NCI-H345 (cell line): ENCODE measurements around the gene GNG10.
"Not testable (repeated sequence)": the region's sequence is repeated elsewhere in the genome, so short reads cannot be mapped to it uniquely, and the experiment has no call there.

Experiments used
- DNase-seq: peaks from one replicate; lab custom pipeline; 2025; lab: John Stamatoyannopoulos, UW

The GNG10 gene

GRCh38 chr9:111661150-111661801 is at the start of gene GNG10:
Gene GNG10 (plus strand): TSS chr9:111661605. CDS start chr9:111661635, 30 bp downstream.
- peak; percentile 77 for DNase-seq

- DNase-seq, result no peak
Measured at GRCh38 chr9:111613436-111614040, 47.9 kb upstream of the GNG10 start.

- DNase-seq, result no peak
Measured at GRCh38 chr9:111615928-111616327, 45.5 kb upstream of the GNG10 start.

DNA sequence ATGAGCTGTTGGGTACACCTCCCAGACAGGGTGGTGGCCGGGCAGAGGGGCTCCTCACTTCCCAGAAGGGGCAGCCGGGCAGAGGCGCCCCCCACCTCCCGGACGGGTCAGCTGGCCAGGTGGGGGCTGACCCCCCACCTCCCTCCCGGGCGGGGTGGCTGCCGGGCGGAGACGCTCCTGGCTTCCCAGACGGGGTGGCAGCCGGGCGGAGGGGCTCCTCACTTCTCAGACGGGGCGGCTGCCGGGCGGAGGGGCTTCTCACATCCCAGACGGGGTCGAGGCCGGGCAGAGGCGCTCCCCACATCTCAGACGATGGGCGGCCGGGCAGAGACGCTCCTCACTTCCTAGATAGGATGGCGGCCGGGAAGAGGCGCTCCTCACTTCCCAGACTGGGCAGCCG is 44.1 kb upstream of the GNG10 start:
- not testable (repeated sequence) for DNase-seq

GRCh38 chr9:111621895-111622480 is 39.4 kb upstream of the GNG10 start:
- DNase-seq, result no peak

DNA sequence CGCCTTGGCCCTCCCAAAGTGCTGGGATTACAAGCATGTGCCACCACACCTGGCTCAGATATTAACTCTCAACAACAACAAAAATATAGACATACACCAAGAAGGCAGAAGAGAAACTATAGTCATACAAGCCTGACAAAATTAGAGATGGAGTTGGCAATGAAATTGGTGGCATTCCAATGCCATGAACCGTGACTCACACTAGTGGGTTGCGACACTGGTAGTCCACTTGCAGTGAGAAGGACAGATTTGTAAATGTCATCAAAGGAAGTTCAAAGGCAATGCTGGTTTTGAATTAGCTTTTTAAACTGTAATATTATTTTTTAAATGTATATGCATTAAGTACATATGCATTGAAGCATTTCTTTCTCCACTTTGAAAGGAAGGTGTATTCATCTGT is 38.8 kb upstream of the GNG10 start:
- no peak for DNase-seq

DNA sequence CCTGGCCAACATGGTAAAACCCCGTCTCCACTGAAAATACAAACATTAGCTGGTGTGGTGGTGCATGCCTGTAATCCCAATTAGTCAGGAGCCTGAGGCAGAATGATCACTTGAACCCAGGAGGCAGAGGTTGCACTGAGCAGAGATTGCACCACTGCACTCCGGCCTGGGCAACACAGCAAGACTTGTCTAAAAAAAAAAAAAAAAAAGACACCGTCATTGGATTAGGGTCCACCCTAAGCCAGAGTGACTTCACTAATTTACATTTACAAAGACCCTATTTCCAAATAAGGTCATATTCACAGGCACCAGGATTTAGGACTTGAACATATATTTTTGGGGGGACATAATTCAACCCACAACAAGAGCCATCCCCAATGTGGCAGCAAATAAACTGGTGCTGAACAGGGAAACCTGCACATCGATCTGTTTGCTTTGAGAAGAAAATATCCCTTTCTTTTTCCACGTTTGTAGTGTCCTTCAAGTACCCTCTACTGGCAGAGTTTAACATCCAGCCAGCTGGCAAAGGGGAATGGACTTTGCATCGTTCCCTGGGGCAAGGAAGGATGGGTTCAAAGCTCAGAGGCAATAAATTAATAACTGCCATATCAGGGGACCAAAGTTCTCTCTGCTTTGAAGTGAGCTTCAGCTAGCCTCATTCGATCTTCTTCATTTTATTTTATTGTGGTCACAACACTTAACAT is 34.0 kb upstream of the GNG10 start:
- DNase-seq, result no peak

- no peak for DNase-seq
Measured at GRCh38 chr9:111628411-111628810, 33.0 kb upstream of the GNG10 start.

- peak; percentile 44 for DNase-seq
Measured at GRCh38 chr9:111630182-111630963, 31.0 kb upstream of the GNG10 start.

DNA sequence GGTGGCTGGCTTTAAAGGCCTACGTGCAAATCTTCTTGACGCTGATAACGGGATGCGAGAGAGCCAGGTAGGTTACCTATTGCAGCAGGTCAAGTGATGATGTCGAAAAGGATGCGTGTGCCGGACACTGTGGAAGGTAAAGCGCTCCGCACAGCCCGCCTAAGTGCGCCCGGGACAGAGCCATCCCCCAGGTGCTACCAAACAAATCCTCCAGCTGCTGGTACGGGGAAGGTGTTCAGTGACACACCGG is 30.5 kb upstream of the GNG10 start:
- no peak for DNase-seq

- DNase-seq, result peak; percentile 99
Measured at GRCh38 chr9:111631214-111631971, 30.0 kb upstream of the GNG10 start, which contains the start of gene DNAJC25. Gene DNAJC25 (plus strand): TSS chr9:111631334. CDS start chr9:111631408, 74 bp downstream.

DNA sequence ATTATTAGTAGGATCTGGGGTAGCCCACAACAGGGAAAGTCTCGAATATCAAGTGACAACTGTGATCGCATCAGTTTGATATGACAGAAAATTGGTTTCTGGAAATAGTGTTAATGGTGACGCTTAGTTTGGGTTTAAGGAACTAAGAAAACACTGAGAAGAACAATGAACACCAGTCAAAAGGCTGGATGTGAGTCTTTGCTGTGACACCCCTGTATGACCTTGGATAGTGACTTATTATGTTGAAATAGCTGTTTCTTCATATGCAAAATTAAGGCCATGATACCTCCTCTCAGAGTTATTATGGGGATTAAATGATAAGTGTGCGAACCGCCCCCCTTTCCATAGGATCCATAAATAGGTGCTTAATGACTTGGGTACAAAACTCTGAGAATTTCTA is 29.3 kb upstream of the GNG10 start:
- DNase-seq, result no peak

DNA sequence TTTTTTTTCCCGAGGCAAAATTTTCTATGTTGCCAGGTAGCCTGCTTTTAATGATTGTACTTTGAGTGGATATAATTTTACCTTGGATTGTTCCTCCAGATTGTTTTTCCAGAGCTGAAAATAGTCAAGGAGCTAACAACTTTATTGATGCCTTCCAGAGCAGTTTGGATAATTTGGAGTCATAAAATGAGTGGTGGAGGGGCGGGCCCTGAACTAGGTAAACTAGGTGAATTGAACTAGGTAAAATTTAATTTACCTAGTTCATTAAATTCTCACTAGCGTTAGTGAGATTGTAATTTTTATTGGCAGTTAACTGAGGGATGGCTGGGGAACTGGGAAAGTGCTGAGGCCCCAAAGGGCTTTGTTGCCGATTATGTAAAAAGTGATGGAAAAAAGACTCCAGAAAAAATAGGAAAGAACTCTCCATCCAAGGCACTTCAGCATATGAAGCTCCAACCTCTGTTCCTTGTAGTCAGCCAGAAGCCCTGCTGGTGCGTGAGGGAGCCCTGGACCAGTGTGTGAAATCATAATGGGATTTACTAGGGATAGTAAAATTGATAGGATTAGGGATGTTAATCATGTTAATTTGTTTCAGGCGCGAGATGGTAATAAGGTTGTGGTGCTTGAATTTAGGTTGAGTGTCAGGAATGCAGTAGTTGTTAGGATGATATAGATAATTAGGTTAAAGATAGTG is 28.6 kb upstream of the GNG10 start:
- no peak for DNase-seq

DNA sequence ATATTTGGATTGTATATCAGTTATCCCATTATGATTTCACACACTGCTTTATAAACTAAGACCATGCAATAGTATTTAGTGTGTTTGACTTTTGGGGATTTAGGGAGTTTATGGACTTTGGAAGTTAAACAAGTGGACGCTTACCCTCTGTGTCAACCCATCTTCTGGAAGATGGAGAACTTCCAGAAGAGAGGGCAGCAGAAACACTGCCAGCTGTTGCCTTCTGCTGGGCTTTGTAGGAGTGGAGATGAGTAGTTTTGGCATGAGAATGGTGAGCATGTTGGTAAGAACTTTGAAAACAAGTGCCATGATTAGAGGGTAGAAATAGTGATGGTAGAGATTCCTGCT is 28.0 kb upstream of the GNG10 start:
- no peak for DNase-seq

DNA sequence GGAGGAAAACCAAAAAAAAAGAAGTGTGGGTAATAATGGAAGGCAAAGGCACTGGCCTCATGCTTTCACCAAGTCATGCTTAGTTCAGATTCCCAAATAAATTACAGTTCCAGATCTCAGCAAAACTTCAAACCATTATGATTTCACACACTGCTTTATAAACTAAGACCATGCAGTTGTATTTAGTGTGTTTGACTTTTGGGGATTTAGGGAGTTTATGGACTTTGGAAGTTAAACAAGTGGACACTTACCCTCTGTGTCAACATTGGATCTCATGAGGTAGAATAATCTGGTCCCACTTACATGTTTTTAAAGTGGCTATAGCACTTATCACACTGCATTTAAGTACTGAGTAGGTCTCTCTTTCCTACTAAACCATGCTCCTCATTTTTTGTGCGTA is 26.5 kb upstream of the GNG10 start:
- DNase-seq, result no peak

GRCh38 chr9:111637421-111637950 is 23.9 kb upstream of the GNG10 start:
- DNase-seq, result no peak

DNA sequence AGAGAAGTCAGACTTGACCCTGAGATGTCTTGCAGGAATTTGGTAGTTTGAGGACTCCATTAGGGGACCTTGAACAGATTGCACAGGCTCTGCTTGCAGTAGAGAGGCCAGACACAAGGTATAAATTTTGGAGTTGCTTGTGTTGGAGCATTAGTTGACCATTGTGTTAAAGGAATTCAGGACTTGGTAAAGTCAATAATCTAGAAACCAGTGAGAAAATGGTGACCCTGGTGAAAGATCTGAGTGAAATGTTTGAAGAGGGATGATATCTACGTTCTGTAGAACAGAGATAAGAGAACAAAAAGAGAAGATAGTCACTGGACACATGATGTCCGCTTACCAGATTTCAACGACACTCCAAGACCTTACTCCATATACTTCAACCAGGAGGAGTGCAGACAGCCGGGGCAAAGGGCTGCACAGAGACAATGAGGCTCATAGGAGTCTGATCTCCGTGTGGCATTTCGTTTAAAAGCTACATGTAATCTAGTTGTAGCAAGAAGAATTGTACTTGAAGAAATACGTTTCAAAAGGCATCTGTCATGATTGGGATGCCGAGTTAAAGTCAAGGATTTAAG is 17.1 kb upstream of the GNG10 start:
- no peak for DNase-seq

GRCh38 chr9:111645806-111646205 is 15.6 kb upstream of the GNG10 start:
- no peak for DNase-seq

DNA sequence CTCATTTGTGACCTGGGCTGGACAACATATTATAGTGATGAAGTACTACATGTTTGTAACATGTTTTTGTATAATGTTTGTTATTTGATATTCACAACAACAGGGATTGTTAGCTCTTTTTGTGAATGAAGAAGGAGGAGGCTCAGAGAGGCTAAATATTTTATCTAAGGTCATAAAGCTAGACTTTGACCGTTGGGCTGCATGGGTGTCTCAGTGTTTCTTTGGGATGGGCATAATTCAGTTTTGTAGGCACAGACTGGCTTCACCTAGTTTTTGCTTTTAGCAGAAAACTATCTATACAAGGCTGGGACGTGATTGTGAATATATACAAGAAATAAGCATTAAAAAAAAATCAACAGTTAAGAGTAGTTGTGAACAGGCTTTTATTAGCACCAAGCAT is 15.0 kb upstream of the GNG10 start:
- no peak for DNase-seq

GRCh38 chr9:111648066-111648465 is 13.3 kb upstream of the GNG10 start:
- DNase-seq, result no peak

DNA sequence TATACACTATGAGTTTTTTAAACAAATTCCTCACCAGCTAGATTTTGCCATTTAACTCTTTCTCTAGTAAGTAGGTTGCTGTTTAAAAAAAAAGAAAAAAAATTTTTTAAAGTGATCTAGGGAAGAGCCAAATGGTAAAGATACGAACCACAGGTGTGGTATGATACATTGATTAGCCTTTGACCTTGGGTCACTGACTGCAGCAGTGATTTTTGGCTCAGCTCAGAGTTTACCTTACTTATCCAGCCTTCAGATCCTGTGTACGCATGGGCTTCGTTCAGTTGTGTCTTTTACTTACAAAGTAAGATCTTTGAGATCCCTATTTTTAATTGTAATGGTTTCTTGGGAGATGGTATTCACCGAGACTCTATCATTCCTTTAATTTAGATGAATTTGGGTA is 12.4 kb upstream of the GNG10 start:
- no peak for DNase-seq
